Keratinocyte (primary cell): ENCODE results near the gene HAO2.

Source experiments
- EZH2 ChIP-seq: IDR thresholded peaks from one replicate; pipeline ENCODE4 v1.6.1; 2012; ENCODE audit warnings: inconsistent platforms, mild to moderate bottlenecking, low read length, moderate library complexity
- TF ChIP-seq, protein P1 (sequence below), 3 experiments: IDR thresholded peaks in 1 of 3; conservative IDR thresholded peaks in 1 of 3; optimal IDR thresholded peaks in 1 of 3; 2 replicates in 2 of 3; 3 replicates in 1 of 3; pipeline versions ENCODE3 to v1.5.1; 2011; ENCODE audit warnings: low read length in 3 of 3, mild to moderate bottlenecking in 3 of 3, moderate library complexity in 2 of 3, control low read depth in 1 of 3, inconsistent platforms in 1 of 3; ENCODE audit not compliant: insufficient read depth in 2 of 3; ENCODE audit errors: extremely low read depth in 1 of 3

- TF ChIP-seq, protein P1, sequence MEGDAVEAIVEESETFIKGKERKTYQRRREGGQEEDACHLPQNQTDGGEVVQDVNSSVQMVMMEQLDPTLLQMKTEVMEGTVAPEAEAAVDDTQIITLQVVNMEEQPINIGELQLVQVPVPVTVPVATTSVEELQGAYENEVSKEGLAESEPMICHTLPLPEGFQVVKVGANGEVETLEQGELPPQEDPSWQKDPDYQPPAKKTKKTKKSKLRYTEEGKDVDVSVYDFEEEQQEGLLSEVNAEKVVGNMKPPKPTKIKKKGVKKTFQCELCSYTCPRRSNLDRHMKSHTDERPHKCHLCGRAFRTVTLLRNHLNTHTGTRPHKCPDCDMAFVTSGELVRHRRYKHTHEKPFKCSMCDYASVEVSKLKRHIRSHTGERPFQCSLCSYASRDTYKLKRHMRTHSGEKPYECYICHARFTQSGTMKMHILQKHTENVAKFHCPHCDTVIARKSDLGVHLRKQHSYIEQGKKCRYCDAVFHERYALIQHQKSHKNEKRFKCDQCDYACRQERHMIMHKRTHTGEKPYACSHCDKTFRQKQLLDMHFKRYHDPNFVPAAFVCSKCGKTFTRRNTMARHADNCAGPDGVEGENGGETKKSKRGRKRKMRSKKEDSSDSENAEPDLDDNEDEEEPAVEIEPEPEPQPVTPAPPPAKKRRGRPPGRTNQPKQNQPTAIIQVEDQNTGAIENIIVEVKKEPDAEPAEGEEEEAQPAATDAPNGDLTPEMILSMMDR (optimal IDR thresholded peaks at IDR 0.05 in 1 of 3, IDR thresholded peaks at IDR 0.05 in 1 of 3, conservative IDR thresholded peaks at IDR 0.05 in 1 of 3; ENCODE audit: extremely low read depth in 1 of 3, insufficient read depth in 2 of 3, low read length in 3 of 3) = no peak
- no peak for TF ChIP-seq EZH2
Observed at GRCh38 chr1:119329541-119330461, 38.8 kb upstream of the HAO2 start.
